ENCODE measurements around the gene TOPBP1.

The TOPBP1 gene

GRCh38 chr3:133606342-133606741, 55.4 kb downstream of the TOPBP1 start:
- no peak for DNase-seq

GRCh38 chr3:133600572-133601081, 61.1 kb downstream of the TOPBP1 start:
- no peak for DNase-seq

- no peak for DNase-seq
These were observed 62.5 kb downstream of the TOPBP1 start for GRCh38 chr3:133599280-133599679.

- DNase-seq = no peak
These were observed 63.3 kb downstream of the TOPBP1 start for GRCh38 chr3:133598405-133598804.

GRCh38 chr3:133595341-133595740, 66.4 kb downstream of the TOPBP1 start:
- DNase-seq = no peak

GRCh38 chr3:133593243-133593642, 68.5 kb downstream of the TOPBP1 start:
- DNase-seq = no peak

GRCh38 chr3:133592843-133593242, 68.9 kb downstream of the TOPBP1 start:
- no peak for DNase-seq

GRCh38 chr3:133591271-133591742, 70.4 kb downstream of the TOPBP1 start:
- DNase-seq = no peak

GRCh38 chr3:133589503-133589902, 72.2 kb downstream of the TOPBP1 start:
- no peak for DNase-seq

- DNase-seq = no peak
These were observed 72.8 kb downstream of the TOPBP1 start for GRCh38 chr3:133588784-133589465.

GRCh38 chr3:133588035-133588434, 73.7 kb downstream of the TOPBP1 start:
- no peak for DNase-seq

- no peak for DNase-seq
These were observed 78.3 kb downstream of the TOPBP1 start for GRCh38 chr3:133583396-133583795.

- no peak for DNase-seq
These were observed 83.1 kb downstream of the TOPBP1 start for GRCh38 chr3:133578548-133579191.

- DNase-seq = no peak
These were observed 85.6 kb downstream of the TOPBP1 start for GRCh38 chr3:133576169-133576568.

- DNase-seq = no peak
These were observed 86.7 kb downstream of the TOPBP1 start for GRCh38 chr3:133575086-133575485.

GRCh38 chr3:133574260-133574881, 87.4 kb downstream of the TOPBP1 start:
- no peak for DNase-seq

GRCh38 chr3:133573629-133574194, 88.0 kb downstream of the TOPBP1 start, which contains the start of gene CDV3:
Gene CDV3, plus strand, starts transcription at chr3:133573686. Its CDS starts 359 bp downstream, at chr3:133574045.
- DNase-seq = no peak

- DNase-seq = no peak
These were observed 88.6 kb downstream of the TOPBP1 start for GRCh38 chr3:133573054-133573628.

- no peak for DNase-seq
These were observed 89.3 kb downstream of the TOPBP1 start for GRCh38 chr3:133572158-133573053.

- DNase-seq = no peak
These were observed 90.8 kb downstream of the TOPBP1 start for GRCh38 chr3:133570937-133571320.

- no peak for DNase-seq
These were observed 91.4 kb downstream of the TOPBP1 start for GRCh38 chr3:133570139-133570936.
